Measurements from ENCODE around the gene TXNDC17. TPM values are rescaled to one million over a fixed set of nuclear protein-coding genes. Genes with fewer than 3 reads are reported as not detected.
"Not testable (repeated sequence)": the region's sequence is repeated elsewhere in the genome, so short reads cannot be mapped to it uniquely, and the experiment has no call there.

The TXNDC17 gene
- total RNA-seq, 1 donor from 2014 or later, result 20.7 TPM

- no peak for DNase-seq (ENCODE audit: low spot score)
Observed at GRCh38 chr17:6636616-6637457, 4.0 kb upstream of the TXNDC17 start.

DNA sequence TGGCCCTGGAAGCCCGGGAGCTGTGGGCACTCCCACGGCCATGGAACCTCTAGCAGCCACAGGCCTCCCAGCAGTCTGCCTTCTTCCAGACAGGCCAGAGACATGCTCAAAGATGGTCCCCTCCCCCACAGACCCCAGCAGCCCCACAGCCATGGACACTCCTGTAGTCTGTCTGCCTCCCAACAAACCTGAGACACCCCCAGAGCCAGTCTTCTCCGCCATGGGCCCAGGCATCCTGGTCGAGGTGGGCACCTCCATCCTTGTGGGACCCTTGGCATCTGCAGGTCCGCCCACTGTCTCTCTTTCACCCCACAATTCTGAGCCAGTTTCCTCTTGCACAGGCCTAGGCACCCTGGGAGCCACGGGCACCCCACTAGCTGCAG lies 3.4 kb upstream of the TXNDC17 start:
- no peak for DNase-seq (ENCODE audit: low spot score)

- DNase-seq (ENCODE audit: low spot score), result no peak
Observed at GRCh38 chr17:6638046-6638908, 2.6 kb upstream of the TXNDC17 start.

- DNase-seq (ENCODE audit: low spot score), result no peak
Observed at GRCh38 chr17:6639014-6639585, 1.8 kb upstream of the TXNDC17 start.

GRCh38 chr17:6639586-6640535 lies 999 bp upstream of the TXNDC17 start:
- DNase-seq (ENCODE audit: low spot score), result no peak

DNA sequence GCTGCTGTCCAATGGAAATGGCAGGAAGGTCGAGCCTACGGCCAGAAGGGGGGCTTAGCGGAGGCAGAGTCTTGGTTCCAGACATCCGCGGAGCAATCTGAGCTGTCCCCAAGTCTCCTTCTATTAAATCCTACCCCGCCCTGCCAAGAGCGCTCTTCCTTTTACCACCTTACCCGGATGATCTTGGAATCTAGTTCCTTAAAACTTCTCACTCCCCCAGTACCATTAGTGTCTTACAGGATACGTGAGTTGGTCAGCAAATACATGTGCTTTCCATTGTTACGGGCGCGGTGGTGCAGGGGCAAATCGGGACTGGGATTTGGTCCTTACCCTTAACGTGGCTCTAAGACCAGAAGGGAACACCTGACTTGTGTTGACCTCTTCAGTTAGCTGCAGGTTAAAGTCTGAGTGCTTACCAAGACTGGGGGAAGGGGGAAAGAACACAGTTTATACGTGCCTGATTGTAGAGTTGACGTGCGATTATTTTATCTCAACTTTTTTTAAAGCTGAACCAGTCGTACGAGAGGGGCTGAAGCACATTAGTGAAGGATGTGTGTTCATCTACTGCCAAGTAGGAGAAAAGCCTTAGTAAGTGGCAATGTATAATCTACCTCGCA lies 495 bp downstream of the TXNDC17 start:
- no peak for DNase-seq (ENCODE audit: low spot score)

DNA sequence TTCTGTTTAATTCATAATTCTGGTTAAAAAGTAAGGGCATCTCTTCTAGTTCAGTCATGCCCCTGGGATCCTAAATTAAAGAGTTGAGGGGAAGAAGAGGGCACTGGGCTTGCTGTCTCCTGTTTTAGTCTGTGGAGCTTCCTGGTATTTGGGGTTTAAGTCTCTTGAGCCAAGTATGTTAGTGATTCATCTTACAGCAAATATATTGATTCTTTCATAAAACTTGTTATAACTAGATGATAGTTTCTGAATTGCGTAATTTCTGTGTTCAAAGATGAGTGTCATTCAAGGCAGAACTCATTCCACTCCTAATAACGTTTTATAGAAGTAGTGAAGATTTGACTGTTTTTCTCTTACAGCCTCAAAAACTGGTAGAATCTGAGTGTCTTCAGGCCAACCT lies 1.7 kb downstream of the TXNDC17 start:
- no peak for DNase-seq (ENCODE audit: low spot score)

DNA sequence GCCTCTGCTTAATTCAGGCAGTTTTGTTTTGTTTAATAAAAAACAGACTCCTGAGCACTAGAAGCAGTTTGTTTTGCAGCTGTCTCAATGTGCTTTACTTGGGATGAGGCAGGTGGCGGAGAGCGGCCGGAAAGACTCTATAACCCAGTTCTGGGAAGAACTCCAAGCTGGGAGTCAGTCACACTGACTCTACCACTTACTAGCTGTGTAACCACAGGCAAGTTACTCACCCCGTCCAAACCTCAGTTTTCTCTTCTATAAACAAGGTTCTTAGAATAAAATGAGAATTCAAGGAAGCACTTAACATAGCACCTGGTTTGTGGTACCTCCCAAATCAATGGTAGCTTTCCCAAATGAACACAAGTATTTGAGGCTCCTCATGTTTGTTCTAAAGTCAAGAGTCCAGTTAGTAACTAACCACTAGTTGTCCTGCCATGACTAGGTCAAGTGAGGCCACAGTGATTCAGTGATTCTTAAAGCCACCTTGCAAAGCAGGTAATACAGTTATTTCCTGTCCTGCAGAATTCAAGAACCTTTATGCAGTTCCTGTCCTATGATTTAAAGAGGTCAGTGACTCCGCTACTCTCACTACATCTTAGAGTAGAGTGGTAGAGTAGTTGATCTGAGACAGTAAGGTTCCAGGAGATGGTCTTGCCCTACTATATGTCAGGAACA lies 2.7 kb downstream of the TXNDC17 start:
- DNase-seq (ENCODE audit: low spot score), result no peak

DNA sequence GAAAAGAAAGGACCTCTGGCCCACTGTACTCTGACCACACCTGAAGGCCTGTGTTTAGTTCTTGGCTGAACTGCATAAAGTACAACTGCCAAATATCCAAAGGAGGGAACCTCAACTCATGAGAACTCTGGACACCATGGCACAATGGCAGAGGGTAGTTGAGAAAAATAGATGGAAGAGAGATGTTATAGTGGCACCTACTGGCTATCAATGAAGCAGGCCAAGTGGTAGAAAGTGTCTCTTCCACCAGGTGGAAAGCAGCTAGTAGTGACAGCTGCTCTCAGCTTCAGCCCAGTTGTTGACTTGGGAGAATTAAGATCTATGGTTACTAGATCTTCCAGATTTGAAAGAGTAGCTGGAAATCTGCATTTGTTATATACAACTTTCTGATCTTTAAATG lies 7.3 kb downstream of the TXNDC17 start:
- DNase-seq (ENCODE audit: low spot score), result no peak

DNA sequence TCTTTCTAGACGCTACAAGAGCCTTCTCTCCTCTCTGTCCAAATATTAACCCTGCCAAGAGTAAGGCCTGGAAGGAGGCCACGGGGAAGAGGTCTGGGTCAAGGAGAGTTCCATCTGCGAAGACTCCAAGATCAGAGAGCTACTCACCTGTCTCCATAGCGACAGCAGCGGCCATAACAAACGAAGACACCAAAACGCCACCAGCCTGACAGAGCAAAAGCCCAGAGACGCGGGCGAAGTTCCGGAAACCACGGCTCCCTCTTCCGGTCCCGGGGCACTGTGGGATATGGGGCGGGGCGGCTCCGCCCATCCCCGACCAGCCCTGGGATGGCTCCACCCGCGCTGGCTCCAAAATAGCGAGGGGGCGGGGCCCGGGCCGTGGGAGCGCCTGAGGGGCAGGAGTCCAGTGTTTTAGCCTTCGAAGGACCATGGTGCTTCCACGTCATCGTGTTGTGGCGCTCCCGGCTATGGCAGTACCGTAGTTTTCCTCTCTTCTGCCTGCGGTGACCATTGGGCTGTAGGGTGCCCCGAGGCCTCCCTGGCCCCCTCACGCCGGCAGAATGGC lies 10.6 kb downstream of the TXNDC17 start, which contains the start of the genes C17orf100 and MED31:
Gene C17orf100 (plus strand): TSS at position 409 of the 565 bp plus-strand sequence. CDS start 152 bp downstream, at position 561.
Gene MED31 (minus strand): TSS at position 252 of the 565 bp plus-strand sequence. CDS start 77 bp downstream, at position 175.
- peak; percentile 94 for DNase-seq (ENCODE audit: low spot score)

GRCh38 chr17:6651919-6652452 lies 11.1 kb downstream of the TXNDC17 start:
- DNase-seq (ENCODE audit: low spot score), result peak; percentile 32

DNA sequence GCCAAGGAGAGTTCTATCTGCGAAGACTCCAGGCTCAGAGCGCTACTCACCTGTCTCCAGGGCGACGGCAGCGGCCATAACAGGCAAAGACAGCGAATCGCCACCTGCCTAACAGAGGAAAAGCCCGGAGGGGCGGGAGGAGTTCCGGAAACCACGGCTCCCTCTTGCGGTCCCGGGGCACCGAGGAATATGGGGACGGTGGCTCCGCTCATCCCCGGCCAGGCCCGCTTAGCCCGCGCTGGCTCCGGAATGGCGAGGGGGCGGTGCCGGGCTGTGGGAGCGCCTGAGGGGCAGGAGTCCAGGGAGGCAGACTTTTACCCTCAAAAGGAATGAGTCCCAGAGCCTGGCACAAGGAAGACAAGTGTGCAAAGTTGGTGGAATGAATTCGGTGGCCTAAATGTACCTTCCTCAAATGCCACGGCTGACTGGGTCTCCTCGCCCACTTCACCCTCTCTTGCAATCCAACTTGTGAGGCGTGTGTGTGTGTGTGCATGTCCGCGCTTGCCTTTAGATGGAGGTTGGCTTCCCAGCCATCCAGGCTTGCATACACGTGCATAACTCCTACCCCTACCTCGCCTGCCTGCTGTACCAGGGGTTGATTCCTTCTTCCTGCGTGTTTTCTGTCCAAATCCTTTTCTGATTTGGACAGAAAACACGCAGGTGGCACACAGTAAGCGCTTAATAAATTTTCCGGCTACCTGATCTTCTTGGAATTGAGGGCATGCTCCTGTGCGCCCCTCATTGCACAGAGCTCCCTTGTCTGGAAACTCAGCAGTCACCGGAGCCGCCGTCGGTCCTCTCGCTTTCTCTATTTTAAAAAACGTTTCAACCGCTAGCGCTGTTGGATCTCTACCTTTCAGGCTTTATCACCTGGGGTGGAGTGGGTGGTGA lies 14.2 kb downstream of the TXNDC17 start:
- DNase-seq (ENCODE audit: low spot score), result peak; percentile 38

DNA sequence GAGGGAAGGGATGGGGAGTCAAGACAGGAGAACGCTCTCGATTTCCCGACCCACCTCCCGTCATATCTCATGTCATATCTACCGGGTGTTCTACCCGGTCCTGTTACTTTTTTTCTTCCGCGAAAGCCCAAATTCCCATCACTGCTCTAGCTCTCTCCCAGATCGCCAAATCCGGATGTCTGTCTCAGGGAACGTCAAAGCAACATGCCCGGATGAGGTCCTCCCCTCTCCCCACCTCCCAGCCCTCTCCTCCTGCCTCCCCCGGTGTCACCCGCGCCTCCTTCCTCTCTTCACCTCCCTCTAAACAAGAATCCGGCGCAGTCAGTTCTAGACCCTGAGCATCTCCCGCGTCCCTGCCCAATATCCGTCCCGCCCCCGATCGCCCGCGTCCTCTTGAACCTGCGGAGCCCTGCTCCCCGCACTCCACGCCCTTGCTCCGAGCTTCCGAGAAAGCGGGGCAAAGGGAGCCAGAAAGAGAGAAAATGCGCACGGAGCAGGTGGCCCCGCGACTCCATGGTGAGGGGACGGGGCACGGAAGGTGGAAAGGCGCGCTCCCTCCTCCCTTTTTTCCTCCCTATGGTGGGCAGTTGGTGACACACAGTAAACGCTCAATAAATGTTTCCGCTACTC lies 15.0 kb downstream of the TXNDC17 start:
- not testable (repeated sequence) for DNase-seq (ENCODE audit: low spot score)

GRCh38 chr17:6656797-6657632 lies 16.2 kb downstream of the TXNDC17 start:
- DNase-seq (ENCODE audit: low spot score), result not testable (repeated sequence)

GRCh38 chr17:6657633-6658287 lies 16.9 kb downstream of the TXNDC17 start:
- DNase-seq (ENCODE audit: low spot score), result no peak

DNA sequence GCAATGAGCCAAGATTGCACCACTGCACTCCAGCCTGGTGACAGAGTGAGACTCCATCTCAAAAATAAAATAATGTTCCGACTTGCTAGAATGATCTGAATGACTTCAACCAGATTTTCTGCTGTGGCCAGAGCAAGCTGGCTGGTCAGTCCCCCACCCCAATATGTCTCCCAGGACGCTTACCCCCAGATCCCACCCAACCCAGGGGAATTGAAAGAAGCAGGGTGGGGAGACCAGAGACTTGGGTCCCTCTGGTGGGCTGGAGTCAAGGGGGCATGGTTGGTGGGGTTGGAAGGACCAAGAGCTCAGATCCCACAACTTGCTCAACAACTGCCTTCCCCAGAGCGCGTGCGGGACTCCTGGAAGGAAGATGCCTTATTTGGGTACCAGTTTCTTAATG lies 17.6 kb downstream of the TXNDC17 start:
- not testable (repeated sequence) for DNase-seq (ENCODE audit: low spot score)

Data from umbilical cord (tissue), 2 donors.